SKM-1 (cell line): ENCODE data around the gene VWA5B2.

Source experiments
- DNase-seq: peaks from one replicate; lab custom pipeline; 2025; ENCODE audit not compliant: unreplicated experiment; lab: John Stamatoyannopoulos, UW

The VWA5B2 gene

GRCh38 chr3:184222521-184222920, 6.9 kb upstream of the VWA5B2 start:
- no peak for DNase-seq

GRCh38 chr3:184223946-184224345, 5.4 kb upstream of the VWA5B2 start:
- DNase-seq: no peak

GRCh38 chr3:184227481-184227935, 1.9 kb upstream of the VWA5B2 start:
- DNase-seq: no peak

- DNase-seq: no peak
Measured at GRCh38 chr3:184228376-184229137, 828 bp upstream of the VWA5B2 start.

GRCh38 chr3:184230081-184230602, 757 bp downstream of the VWA5B2 start:
- no peak for DNase-seq

GRCh38 chr3:184230603-184231528, 1.5 kb downstream of the VWA5B2 start:
- DNase-seq: no peak

GRCh38 chr3:184231671-184232070, 2.3 kb downstream of the VWA5B2 start:
- DNase-seq: no peak

- no peak for DNase-seq
Measured at GRCh38 chr3:184233127-184233843, 3.9 kb downstream of the VWA5B2 start.

- DNase-seq: no peak
Measured at GRCh38 chr3:184234224-184234623, 4.8 kb downstream of the VWA5B2 start.

- DNase-seq: no peak
Measured at GRCh38 chr3:184234671-184235380, 5.4 kb downstream of the VWA5B2 start.

- no peak for DNase-seq
Measured at GRCh38 chr3:184235381-184236032, 6.1 kb downstream of the VWA5B2 start.

- no peak for DNase-seq
Measured at GRCh38 chr3:184236033-184236410, 6.6 kb downstream of the VWA5B2 start.

- no peak for DNase-seq
Measured at GRCh38 chr3:184236636-184237035, 7.3 kb downstream of the VWA5B2 start.

GRCh38 chr3:184237211-184237610, 7.8 kb downstream of the VWA5B2 start:
- DNase-seq: no peak

- DNase-seq: no peak
Measured at GRCh38 chr3:184237807-184238206, 8.4 kb downstream of the VWA5B2 start.

- DNase-seq: no peak
Measured at GRCh38 chr3:184238246-184238818, 8.9 kb downstream of the VWA5B2 start.

- no peak for DNase-seq
Measured at GRCh38 chr3:184239221-184239620, 9.8 kb downstream of the VWA5B2 start.

GRCh38 chr3:184239708-184240107, 10.3 kb downstream of the VWA5B2 start:
- no peak for DNase-seq

- no peak for DNase-seq
Measured at GRCh38 chr3:184240384-184241140, 11.2 kb downstream of the VWA5B2 start.
